GM13976 (cell line): ENCODE results near the gene TARBP2.

ENCODE experiments used
- DNase-seq: peaks from one replicate; pipeline ENCODE4 v3.0.0; 2012; ENCODE audit warnings: low spot score
- CTCF ChIP-seq: IDR thresholded peaks from 2 replicates; pipeline ENCODE4 v1.5.1; 2012; ENCODE audit warnings: borderline replicate concordance, mild to moderate bottlenecking; ENCODE audit not compliant: insufficient read depth; ENCODE audit errors: extremely low read depth, missing control alignments, control extremely low read depth
- in situ Hi-C: fragments of 300-500 bp; cut with MboI; formaldehyde crosslinking; loops from one replicate; pipeline ENCODE4 v1.12.0; 2022; ENCODE audit warnings: low sequenced_read_pairs, mixed read lengths, inconsistent platforms; ENCODE audit not compliant: unreplicated experiment

Gene TARBP2

GRCh38 chr12:53484686-53485575 lies 16.2 kb upstream of the TARBP2 start:
- in situ Hi-C loops, result no loop called here
- DNase-seq, result no peak
- TF ChIP-seq CTCF, result no peak

DNA sequence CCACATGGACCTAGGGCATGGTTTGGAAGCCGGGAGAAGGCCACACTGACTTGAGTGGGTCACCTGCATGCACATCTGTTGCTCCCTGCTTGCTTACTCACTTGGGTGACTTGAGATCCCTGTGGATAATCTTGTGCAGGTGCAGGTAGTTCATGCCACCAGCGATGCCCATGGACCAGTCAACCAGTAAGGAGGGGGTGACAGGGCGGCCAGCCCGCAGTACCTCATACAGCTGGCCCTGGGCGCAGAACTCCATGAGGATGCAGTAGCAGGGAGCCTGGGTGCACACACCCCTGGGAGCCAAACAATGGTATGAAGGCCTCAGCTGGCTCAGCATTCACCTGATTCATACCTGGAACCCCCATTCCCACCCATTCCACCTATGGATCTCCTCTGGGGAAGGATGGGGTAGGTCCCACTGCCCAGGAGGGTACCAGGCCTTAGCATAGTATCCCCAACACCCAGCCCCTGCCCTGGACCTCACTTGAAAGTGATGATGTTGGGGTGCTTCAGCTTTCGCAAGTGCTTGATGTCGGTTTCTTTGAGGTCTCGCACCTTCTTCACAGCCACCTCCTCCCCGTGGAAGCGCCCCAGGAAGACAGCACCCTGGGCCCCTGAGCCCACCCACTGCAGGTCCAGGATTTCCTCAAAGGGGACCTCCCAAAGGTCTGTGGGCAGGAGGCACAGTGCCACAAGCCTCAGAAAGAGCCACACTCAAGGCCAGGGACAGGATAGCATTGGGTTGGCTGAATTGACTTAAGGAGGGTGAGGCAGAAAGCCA lies 14.9 kb upstream of the TARBP2 start:
- in situ Hi-C loops, result no loop called here
- TF ChIP-seq CTCF, result no peak
- DNase-seq, result no peak

- in situ Hi-C loops, result no loop called here
- DNase-seq, result no peak
- no peak for TF ChIP-seq CTCF
These were observed 14.2 kb upstream of the TARBP2 start for GRCh38 chr12:53486736-53487487.

- in situ Hi-C loops, result no loop called here
- TF ChIP-seq CTCF, result no peak
- no peak for DNase-seq
These were observed 11.7 kb upstream of the TARBP2 start for GRCh38 chr12:53489242-53489864.

- TF ChIP-seq CTCF, result no peak
- no peak for DNase-seq
- in situ Hi-C loops, result no loop called here
These were observed 8.9 kb upstream of the TARBP2 start for GRCh38 chr12:53492188-53492587.
